NCI-H128 (cell line): Measurements from ENCODE around the gene NDUFA5.
"Not testable (repeated sequence)": the region's sequence is repeated elsewhere in the genome, so short reads cannot be mapped to it uniquely, and the experiment has no call there.

Source experiments
- DNase-seq: peaks from one replicate; lab custom pipeline; 2025; ENCODE audit not compliant: unreplicated experiment; lab: John Stamatoyannopoulos, UW

Gene NDUFA5

DNA sequence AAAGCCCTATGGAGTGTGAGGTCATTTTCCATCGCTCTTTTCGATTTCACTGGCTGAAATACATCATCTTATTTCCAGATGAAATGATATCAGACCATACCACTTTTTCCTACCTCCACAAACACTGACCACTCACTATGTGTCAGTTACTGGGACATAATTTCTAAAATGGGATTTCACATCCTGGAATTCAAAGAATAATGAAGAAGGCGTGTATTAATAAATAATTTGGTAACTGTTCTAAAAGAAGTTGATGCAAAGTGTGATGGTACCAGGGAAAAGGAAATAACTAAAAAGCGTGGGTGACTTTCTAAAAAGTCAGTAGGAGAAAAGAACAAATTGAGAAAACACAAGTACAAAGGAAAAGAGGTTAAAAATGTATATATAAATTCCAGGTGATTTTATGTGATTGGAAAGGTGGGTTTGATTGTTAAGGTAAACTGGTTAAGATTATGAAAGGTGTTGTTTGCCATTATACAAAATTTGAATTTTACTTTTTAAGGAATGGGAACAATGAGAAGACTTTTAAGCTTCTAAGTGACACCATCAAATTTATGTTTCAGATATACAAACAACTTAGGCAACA, 764 bp upstream of the NDUFA5 start:
- DNase-seq, result no peak

DNA sequence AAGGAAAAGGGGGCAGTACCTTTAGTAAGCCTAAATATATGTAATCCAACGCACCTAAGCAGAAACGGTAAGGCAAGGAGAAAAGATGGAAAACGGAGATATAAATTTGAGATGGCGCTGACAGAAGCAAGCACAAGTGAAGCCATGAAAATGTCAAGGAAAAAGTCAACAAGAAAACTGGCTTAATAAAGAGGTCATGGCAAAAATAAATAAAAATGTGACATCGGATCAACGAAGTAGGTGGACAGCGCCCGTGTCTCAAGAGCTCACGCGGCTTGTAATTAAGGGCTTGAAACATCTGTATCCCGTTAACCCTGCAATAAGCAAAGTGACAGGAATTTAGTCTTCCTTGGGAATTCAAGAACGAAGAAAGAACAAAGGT, 611 bp downstream of the NDUFA5 start:
- DNase-seq, result no peak

DNA sequence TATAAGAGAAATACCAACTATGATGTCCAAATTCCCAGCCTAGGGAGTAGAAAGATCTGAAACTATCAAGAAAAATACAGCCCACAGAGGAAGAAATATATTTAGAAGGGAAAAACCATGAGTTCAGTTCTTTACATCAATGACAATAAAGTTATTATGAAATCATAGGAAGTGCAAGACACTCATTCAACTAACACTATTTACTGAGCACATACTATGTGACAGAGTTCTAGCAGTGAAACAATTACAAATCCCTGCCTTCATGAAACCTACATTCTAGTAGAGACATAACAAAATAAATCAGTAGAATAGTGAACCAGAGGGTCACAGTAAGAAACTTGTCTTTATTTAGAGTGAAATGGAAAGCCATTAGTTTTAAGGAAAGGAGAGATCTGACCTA, 2.1 kb downstream of the NDUFA5 start:
- no peak for DNase-seq

DNA sequence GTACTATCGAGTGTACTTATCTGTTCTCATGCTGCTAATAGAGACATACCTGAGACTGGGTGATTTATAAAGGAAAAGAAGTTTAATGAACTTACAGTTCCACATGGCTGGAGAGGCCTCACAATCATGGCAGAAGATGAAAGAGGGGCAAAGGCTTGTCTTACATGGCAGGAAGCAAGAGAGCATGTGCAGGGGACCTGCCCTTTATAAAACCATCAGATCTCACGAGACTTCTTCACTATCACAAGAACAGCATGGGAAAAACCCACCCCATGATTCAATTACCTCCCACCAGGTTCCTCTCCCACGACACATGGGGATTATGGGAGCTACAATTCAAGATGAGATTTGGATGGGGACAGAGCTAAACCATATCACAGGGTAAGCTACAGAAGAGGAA, 4.5 kb downstream of the NDUFA5 start:
- DNase-seq, result no peak

DNA sequence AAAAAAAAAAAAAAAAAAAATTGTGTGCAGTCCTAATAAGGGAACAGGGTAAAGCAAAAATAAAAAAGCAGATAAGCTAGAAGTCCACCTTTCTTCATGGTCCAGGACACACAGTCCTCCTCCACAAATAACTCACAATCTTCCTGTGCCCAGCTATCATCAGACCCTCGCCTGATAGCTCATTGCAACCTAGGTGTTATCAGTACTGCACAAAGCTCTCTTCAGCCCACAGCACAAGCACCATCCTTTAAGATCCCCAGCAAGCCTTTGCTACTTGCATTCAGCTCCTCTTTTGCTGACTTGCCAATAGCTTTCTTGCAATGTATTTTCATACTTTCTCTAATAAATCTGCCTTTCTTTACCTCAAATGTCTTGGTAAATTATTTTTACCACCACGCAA, 5.0 kb downstream of the NDUFA5 start:
- no peak for DNase-seq

DNA sequence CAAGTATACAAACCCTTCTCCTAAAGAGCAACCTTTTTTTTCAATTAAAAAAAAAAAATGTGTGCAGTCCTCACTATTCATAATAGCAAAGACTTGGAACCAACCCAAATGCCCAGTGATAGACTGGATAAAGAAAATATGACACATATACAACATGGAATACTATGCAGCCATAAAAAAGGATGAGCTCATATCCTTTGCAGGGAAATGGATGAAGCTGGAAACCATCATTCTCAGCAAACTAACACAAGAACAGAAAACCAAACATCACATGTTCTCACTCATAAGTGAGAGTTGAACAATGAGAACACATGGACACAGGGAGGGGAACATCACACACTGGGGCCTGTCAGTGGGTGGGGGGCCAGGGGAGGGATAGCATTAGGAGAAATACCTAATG, 5.5 kb downstream of the NDUFA5 start:
- not testable (repeated sequence) for DNase-seq

DNA sequence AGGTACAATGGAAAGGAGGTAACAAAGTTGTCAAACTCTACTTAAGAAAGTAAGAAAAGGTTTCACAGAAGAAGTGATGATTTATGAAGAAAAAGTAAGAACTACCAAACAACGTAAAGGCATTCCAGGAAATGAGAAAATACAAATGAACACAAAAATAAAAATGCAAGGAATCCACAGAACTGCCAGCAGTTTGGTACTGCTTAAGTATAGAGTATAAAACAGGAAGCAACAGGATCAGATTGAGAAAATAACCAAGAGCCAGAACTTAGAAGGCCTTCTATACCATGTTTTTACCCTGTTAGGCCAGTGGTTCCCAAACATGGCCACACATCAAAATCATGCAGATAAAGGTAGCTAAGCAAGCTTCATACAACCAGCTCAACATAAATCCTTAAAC, 9.2 kb downstream of the NDUFA5 start:
- no peak for DNase-seq

DNA sequence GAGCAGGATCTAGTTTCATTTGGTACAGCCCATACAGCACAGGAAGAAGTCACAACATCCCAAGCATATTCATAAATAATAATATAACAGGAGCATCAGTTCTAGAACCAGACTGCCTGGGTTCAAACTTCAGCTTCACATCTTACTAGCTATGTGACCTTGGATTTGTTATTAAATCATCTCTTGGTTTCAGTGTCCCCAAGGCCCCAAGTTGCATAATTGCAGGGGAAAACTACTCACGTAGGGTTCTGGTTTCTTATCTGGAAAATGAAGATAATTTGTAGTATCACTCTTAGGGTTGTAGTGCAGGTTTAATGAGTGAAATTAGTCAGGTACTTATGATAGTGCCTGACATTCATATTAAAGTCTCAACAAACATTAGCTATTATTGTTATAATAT, 17.7 kb downstream of the NDUFA5 start:
- DNase-seq, result no peak

DNA sequence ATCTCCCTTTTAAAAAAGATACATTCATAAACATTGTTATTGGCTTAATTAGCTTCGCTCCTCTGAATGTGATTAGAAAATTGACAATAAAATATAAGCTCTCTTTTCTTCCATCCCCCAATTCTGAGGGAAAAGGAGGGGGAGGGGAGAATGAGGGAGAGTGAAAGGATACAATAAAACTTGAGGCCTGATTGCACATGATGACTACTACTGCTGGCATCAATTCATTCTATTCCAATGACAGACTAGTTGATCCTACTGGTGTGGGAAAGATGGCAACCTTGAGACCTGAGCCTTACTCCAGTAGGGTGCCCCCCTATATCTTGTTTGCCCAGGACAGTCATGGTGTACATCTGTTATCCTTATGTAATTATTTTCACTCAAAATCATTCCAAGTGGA, 18.7 kb downstream of the NDUFA5 start:
- no peak for DNase-seq

DNA sequence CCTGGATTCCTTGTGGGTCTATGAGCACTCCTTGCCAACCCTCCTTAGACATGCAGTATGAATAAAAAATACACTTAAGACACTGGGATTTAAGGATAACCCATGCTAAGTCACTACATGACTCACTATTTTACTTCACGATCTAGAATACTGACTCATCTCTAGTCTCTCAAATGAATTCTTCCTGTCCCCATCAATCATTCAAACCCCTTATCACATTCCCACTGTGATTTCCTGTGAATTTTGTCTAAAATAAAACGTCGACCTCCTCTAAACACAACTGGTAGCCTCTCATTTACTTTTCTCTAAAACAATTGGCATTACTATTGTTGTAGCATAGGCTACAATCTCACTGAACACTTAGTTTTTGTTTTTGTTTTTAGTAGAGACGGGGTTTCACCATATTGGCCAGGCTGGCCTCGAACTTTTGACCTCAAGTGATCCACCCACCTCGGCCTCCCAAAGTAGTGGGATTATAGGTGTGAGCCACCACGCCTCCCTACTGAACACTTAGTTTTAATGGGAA, 19.4 kb downstream of the NDUFA5 start:
- no peak for DNase-seq

DNA sequence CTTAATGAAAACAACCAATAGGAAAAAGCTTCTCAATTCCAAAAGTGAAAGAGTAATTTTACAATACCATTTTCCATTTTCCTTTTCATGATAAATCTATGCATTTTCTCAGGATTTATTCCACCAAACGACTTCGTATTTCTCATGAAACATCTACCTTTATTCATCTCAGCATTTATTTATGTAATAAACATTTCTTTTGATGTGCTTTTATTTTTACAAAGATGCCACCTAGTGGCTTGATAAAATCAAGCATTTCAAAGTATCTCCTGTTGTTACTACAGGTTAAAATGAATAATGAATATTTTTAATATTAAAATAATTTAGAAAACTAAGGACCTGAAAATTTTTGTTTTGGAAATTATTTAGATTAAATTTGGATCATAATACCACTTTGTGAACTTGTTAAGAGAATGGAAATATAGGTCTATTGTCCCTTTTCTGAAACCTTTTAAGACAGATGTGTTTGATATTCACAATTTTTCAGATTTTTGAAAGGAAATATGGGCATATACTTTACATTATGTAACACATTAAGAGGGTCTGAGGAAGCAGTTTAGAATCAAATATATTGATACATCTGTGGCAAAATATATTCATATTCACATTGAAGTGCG, 20.5 kb downstream of the NDUFA5 start:
- no peak for DNase-seq

DNA sequence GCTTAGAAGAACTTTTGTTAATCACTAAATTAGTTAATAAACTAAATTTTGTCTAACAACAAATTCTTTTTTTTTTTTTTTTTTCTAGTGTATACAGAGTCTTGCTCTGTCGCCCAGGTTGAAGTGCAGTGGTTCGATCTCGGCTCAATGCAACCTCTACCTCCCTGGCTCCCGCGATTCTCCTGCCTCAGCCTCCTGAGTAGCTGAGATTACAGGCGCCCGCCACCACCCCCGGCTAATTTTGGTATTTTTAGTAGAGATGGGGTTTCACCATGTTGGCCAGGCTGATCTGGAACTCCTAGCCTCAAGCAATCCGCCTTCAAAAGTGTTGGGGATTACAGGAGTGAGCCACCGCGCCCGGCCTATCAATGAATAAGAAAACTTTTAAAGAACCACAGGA, 22.1 kb downstream of the NDUFA5 start:
- DNase-seq, result no peak

DNA sequence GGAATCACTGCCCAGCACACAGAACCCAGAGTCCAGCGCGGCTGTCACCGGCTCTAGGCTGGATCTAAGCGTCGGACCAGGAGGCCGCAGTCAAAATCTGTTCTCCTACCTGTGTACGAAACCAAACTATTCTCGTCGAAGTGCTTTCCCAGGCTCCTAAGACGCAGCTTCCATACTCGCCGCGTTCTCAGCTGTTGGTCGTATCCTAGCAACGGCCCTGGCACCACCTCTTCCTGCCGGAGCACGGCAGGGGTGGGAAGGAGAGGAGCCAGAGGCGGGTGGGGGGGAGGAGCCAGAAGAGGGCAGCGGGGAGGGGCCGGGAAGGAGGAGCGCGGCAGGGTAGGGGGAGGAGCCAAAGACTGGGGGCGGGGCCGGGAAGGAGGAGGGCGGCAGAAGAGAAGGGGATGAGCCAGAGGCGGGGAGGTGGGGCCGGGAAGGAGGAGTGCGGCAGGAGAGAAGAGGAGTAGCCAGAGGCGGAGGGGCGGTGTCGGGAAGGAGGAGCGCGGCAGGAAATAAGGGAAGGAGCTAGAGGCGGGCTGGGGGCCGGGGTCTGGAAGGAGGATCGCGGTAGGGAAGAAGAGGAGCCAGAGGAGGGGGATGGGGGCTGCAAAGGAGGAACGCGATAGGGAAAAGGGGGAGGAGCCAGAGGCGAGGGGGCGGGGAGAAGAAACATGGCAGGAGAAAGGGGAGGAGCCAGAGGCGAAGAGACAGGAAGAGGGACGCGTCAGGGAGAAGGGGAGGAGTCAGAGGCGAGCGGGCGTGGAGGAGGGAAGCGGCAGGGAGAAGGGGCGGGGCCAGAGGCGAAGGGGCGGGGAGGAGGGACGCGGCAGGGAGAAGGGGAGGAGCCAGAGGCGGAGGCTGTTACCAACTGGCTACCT, 23.0 kb downstream of the NDUFA5 start, which contains the start of gene IQUB:
Gene IQUB, minus strand, starts transcription at position 213 of the 878 bp plus-strand sequence. CDS start 22,255 bp downstream, outside the sequence.
- peak; percentile 91 for DNase-seq

DNA sequence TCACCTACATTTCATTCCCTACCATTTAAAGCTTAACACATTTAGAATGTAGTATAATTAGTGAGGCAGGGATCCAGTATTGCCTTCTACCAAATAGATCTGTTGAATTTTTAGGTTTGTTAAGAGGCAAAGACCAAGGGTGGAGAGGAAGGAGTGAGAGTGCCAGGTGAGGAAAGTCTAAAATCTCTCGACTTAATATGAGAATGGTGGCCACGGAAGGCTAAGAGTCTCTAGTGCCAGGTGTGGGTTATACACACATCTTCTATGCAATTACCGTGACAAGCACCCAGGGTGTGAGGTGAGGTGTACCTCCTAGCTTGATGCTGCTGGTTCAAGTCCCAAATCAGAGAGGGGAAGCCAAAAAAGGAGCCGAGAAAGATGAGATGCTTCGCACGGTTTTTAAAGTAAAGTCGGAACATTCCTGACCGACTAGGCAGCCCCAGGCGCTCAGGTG, 23.7 kb downstream of the NDUFA5 start:
- no peak for DNase-seq

DNA sequence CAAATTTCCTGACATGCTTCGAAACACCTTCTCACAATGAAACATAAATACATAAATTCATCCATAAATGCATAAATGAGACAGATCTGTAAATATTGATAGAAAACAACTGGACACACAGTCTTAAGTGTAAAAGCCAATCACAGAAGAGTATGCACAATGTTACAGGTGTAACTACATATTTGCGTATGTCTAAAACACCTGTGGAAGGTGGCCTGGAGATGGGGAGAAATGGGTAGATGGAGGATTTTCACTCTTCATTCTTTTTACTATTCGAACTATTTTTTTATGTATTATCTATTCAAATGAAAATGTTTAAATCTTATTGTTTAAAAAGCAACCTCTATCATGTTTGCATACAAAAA, 24.1 kb downstream of the NDUFA5 start:
- DNase-seq, result no peak

DNA sequence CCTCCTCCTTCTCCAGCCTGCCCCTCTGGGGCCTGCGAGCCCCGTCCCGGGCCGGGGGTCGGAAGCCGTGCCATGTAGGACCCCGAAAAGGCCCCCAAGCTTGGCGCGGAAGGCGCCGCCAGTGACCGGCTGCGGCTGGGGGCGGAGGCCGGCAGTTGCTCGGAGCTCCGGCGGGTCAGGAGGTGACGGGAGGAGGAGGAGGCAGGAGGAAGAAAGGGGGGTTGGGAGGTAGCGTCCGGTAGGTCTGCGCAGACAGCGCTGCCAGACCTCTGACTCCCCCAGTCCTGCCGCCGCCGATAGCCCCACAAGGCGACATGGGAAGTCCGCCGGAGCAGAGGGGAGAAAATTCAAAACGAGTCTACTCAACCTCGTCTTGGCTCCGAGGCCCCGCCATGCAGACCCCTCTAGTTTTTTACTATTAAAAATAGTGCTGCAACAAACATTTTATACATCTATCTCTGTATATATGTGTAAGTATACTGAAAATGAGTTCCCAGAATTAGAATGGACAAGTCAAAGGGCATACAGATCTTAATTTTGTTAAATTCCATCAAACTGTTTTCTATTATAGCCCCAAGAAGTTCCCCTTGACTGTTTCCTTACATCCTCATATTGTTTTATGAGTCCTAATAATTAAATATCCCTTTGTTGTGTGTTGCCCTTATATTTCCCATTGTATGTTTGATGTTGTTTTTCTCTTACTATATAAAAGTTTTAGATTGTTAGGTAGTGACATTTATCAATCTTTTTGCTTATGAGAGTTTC, 24.6 kb downstream of the NDUFA5 start:
- DNase-seq, result not testable (repeated sequence)

DNA sequence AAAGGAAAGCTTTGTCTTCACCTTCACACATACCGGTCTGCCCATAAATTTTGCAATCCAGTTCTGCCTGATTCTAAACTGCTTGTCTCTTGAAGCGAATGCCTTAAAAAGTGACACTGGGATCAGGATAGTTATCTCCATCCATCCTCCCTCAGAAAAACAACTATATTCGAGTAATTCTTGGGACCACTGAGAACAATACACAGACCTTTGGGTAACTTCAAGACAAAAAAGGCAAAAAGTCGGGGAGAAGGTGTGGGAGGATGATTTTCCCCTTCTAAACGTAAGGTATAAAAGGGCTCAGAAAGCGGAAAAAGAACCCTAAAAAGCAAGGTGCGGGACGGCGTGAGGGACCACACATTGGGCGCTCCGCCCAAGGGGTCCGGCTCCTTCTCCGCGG, 25.3 kb downstream of the NDUFA5 start:
- DNase-seq, result not testable (repeated sequence)

DNA sequence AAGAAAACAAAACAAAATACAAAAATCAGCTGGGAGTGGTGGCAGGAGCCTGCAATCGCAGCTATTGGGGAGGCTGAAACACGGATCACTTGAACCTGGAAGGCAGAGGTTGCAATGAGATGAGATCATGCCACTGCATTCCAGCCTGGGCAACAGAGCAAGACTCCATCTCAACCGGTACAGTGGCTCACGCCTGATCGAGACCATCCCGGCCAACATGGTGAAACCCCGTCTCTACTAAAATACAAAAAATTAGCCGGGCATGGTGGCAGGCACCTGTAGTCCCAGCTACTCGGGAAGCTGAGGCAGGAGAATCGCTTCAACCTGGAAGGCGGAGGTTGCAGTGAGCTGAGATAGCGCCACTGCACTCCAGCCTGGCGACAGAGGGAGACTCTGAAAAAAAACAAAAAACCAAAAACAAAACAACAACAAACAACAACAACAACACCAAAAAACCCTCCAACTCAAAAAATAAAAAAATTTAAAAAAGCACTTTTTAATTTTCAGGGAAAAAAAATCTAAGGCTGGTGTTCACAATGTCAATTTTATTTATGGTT, 27.5 kb downstream of the NDUFA5 start:
- not testable (repeated sequence) for DNase-seq

DNA sequence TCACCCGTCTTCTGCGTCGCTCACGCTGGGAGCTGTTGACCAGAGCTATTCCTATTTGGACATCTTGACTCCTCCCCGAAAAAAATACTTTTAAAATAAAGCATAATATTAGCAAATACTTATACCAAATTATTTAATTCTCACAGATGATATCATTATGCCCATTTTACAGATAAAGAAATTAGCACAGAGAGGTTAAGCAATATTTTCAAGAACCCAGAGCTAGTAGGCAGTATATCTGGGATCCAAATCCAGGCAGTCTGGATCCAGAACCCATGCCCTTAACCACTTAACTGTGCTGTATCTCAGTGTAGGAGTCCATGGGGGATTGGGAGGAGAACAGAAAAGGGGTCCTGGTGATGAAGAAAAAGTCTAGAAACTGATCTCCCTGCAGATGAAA, 29.4 kb downstream of the NDUFA5 start:
- DNase-seq, result no peak

DNA sequence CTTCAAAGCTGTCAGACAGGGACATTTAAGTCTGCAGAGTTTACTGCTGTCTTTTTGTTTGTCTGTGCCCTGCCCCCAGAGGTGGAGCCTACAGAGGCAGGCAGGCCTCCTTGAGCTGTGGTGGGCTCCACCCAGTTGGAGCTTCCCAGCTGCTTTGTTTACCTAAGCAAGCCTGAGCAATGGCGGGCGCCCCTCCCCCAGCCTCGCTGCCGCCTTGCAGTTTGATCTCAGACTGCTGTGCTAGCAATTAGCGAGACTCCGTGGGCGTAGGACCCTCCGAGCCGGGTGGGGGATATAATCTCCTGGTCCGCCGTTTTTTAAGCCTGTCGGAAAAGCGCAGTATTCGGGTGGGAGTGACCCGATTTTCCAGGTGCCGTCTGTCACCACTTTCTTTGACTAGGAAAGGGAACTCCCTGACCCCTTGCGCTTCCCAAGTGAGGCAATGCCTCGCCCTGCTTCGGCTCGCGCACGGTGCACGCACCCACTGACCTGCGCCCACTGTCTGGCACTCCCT, 29.8 kb downstream of the NDUFA5 start:
- not testable (repeated sequence) for DNase-seq

DNA sequence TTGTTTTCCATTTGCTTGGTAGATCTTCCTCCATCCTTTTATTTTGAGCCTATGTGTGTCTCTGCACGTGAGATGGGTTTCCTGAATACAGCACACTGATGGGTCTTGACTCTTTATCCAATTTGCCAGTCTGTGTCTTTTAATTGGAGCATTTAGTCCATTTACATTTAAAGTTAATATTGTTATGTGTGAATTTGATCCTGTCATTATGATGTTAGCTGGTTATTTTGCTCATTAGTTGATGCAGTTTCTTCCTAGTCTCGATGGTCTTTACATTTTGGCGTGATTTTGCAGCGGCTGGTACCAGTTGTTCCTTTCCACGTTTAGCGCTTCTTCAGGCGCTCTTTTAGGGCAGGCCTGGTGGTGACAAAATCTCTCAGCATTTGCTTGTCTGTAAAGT, 31.1 kb downstream of the NDUFA5 start:
- not testable (repeated sequence) for DNase-seq
